Left renal pelvis (tissue), 4 donors: ENCODE results near the gene MTMR8. TPM values are rescaled to one million over a fixed set of nuclear protein-coding genes. Genes with fewer than 3 reads are reported as not detected.
A peak's percentile ranks its signal among the peaks of the same experiment; 100 is the strongest.
"Not testable (repeated sequence)": the region's sequence is repeated elsewhere in the genome, so short reads cannot be mapped to it uniquely, and the experiment has no call there.

Experiments used
- DNase-seq, 4 donors: peaks; one replicate each; pipeline ENCODE4 v3.0.0-alpha.2; 2013; ENCODE audit warnings: low read depth in 4 of 4, low spot score in 3 of 4
- polyA plus RNA-seq, 4 donors: library from polyadenylated mRNA; unstranded; fragments of 120-200 nt; gene quantifications; one replicate each; pipeline ENCODE4 v1.2.1, GENCODE V29; 2013; ENCODE audit not compliant: insufficient read length in 4 of 4

MTMR8 gene
- polyA plus RNA-seq: 1 to 10 TPM; 2.4 to 2.8 (median 2.6) TPM

DNA sequence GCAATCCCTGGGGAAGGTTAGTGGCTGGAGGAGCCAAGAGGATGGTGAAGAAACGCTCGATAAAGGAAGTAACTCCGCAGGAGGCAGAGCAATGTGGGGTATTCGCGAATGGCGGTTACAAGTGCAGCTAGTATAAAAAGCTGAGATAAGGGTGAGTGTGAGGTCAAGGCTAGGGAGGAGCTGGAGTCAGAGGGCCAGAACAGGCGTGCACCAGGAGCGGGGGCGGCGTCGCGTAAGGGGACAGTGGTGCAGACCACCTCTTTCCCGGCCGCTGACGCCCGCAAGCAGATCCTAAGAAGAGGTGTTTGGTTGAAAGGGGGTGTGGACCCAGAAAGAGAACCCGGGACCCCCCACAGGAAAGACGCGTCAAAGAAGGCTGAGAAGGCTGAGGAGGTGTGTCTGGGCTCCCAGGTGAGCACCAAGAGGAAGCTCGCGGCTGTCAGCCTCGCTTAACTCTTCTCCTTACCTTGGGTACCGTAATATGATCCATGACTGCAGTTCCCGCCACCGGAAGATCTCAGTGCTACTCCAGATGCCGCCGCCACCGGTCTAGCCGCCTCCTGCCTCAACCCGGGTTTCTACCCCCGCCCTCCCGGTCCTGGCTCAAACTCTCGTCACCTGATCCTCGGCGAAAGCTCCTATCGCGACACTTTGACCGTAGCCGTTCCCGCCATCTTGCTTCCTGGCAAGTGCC is at the start of gene MTMR8:
Gene MTMR8, minus strand, starts transcription at position 579 of the 694 bp plus-strand sequence. Its CDS starts 89 bp downstream, at position 490.
- peak; percentile 29 to 53 (median 40) for DNase-seq

- no peak for DNase-seq
Observed at GRCh38 chrX:64439551-64439950, 44.3 kb upstream of the MTMR8 start.

GRCh38 chrX:64437665-64438064 is 42.4 kb upstream of the MTMR8 start:
- DNase-seq: no peak

DNA sequence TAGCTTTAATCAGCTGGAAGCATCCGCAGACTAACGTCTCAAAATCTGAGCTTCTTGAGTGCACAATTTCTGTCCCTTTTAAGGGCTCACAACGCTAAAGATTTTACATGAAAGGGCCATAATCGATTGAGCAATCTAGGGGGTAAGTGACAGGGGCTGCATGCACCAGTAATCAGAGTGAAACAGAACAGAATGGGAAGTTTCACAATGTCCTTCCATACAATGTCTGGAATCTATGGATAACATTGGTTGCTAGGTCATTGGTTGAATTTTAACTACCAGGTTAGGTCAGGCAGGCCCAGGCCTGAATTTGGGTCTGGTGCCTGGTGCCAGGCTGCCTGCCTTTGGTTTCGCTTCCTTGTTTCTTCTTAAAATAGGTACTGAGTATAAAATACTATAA is 42.0 kb upstream of the MTMR8 start:
- DNase-seq: no peak

GRCh38 chrX:64428371-64428770 is 33.1 kb upstream of the MTMR8 start:
- no peak for DNase-seq

DNA sequence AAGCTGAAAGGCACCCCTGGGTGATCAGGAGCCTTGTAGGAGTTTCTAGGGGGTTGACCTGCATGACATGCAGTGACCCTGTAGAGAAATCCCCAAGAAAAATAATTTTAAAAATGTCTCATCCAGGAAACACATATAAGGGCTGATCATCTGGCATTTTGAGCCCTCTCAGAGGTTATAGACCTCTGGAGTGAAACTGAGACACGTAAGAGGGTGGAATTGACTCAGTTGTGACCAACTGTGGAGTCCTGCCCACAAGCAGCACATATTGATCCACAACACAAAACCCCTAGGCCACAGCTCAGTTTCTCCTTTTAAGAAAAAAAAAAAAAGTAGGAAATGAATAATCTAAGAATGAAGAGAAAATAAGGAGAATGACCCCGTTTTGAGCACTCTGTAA is 32.5 kb upstream of the MTMR8 start:
- no peak for DNase-seq

GRCh38 chrX:64427281-64427680 is 32.0 kb upstream of the MTMR8 start:
- no peak for DNase-seq

- DNase-seq: not testable (repeated sequence)
Observed at GRCh38 chrX:64409730-64410129, 14.5 kb upstream of the MTMR8 start.

GRCh38 chrX:64398088-64398487 is 2.8 kb upstream of the MTMR8 start:
- DNase-seq: no peak

- no peak for DNase-seq
Observed at GRCh38 chrX:64395568-64395929, 297 bp upstream of the MTMR8 start.

DNA sequence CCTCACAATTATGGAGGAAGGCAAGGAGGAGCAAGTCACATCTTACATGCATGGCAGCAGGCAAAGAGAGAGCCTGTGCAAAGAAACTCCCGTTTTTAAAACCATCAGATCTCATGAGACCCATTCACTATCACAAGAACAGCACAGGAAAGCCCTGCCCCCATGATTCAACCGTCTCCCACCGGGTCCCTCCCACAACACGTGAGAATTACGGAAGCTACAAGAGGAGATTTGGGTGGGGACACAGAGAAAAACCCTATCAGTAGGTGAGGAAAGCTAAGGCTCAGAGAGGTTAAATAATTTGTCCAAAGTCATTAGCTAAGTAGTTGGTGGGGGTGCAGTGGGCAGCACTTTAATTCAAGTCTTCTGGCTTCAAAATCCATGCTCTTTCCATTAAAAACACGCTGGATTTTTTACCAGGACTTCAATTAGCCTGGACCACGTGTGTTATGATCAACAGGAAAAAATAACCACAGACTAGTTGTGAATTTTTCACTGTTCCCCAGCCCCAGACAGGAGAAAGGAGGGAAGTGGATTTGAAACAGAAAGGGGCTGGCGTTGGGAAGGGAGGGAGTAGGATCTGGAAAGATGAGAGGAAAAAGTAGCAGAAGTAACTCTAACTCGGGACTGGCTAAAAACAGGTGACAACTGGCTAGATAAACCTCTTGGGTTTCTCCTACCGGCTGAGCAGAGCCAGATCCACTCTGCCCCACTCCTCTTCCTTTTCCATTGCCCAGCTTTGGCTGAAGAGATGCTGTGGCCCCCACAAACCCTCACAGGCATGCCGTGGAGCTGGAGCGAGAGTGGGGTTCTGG is 986 bp downstream of the MTMR8 start:
- DNase-seq: no peak

DNA sequence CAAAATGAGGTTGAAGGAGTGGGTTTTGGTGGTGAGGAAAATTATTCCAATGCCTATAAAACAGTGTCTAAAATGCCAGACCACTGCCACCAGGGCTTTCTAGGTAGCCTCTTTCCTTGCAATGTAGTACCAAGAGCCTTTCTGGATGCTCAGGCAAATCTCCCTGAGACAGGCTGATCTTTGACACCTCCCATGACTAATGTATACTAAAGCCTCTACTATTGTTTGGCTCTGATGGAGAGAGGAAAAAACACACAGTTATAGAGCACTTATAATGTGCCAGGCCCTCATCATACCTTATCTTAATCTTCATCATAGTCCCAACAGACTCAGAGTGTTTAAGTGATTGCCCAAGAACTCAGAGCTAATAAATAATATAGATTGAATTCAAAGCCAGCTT is 5.8 kb downstream of the MTMR8 start:
- DNase-seq: no peak

DNA sequence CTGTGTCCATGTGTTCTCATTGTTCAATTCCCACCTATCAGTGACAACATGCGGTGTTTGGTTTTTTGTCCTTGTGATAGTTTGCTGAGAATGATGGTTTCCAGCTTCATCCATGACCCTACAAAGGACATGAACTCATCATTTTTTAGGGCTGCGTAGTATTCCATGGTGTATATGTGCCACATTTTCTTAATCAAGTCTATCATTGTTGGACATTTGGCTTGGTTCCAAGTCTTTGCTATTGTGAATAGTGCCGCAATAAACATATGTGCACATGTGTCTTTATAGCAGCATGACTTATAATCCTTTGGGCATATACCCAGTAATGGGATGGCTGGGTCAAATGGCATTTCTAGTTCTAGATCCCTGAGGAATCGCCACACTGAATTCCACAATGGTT is 14.5 kb downstream of the MTMR8 start:
- DNase-seq: not testable (repeated sequence)

DNA sequence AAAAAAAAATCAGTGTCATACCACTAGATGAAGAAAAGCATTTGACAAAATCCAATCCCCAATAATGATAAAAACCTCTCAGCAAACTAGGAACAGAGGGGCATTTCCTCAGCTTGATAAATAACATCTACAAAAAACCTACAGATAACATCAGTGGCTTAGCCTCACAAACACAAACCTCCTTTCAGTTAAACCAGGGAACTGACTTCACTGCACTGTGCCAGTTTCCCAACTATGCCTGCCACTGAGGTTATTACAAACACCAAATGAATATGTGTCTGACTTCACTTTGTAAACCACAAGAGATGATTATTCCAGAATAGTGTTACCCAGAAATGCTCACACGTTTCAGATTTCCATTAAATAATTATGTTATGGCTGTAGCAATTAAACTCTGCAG is 15.3 kb downstream of the MTMR8 start:
- no peak for DNase-seq

- no peak for DNase-seq
Observed at GRCh38 chrX:64377753-64378152, 17.5 kb downstream of the MTMR8 start.

DNA sequence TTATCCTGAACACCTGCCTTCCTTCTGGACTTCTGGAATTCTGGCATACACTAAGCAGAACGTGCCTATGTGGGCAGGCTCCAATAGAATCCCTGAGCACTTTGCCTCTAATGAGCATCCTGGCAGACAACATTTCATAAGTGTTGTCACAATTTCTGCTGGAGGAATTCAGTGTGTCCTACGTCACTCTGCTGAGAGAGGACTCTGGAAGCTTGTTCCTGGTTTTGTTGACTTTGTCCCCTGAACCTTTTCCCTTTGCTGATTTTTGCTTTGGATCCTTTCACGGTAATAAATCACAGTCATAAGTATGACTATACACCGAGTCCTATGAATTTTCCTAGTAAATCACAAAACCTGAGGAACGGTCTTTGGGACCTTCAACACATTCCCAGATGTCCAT is 43.2 kb downstream of the MTMR8 start:
- no peak for DNase-seq

DNA sequence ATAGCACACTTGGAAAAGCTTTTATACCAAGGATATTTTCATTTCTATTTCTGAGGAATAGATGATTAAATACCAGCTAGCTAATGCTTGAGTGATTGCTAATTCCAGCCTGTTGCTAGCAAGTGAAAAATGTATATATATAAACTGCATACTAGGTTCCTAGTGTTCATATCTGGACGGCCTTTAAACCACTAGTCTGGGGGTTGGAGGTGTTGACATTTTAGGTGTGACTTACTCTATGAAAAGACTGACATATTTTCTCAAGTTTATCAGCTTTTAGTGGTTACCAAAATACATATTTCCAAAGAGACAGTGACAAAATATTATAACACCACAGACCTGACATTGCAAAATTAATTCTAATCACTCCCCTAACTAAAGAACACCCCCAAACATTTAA is 44.7 kb downstream of the MTMR8 start:
- DNase-seq: no peak

GRCh38 chrX:64350047-64350446 is 45.2 kb downstream of the MTMR8 start:
- DNase-seq: no peak

- no peak for DNase-seq
Observed at GRCh38 chrX:64342811-64343210, 52.4 kb downstream of the MTMR8 start.

- no peak for DNase-seq
Observed at GRCh38 chrX:64338296-64338695, 57.0 kb downstream of the MTMR8 start.

DNA sequence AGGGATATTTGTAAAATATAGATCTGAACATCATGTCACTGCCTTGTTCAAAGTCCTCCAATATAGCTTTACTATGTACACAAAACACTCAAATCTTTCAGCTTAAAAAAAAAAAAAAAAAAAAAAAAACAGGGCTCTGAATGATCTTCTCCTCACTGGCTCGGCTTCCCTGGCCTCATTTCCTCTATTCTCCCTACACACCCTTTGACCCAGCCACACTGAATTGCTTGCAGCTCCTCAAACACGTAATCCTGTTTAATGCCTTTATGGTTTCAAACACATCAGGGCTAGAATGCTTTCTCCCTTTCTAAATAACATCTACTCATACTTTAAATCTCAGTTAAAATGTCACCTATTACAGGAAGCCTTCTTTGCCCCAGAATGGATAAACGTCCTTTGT is 60.8 kb downstream of the MTMR8 start:
- no peak for DNase-seq

GRCh38 chrX:64330284-64330683 is 65.0 kb downstream of the MTMR8 start:
- DNase-seq: no peak
